ENCODE measurements around the gene SLC25A47.
"Not testable (repeated sequence)": the region's sequence is repeated elsewhere in the genome, so short reads cannot be mapped to it uniquely, and the experiment has no call there.

SLC25A47 gene

GRCh38 chr14:100323121-100323941 lies at the start of gene SLC25A47:
Gene SLC25A47, plus strand, starts transcription at chr14:100323339. Its CDS starts 76 bp downstream, at chr14:100323415.
- in situ Hi-C loops (cut with MboI; ENCODE audit: low sequenced_read_pairs): no loop called here

- in situ Hi-C loops (cut with MboI; ENCODE audit: low sequenced_read_pairs): no loop called here
Measured at GRCh38 chr14:100274250-100274649, 48.9 kb upstream of the SLC25A47 start.

- in situ Hi-C loops (cut with MboI; ENCODE audit: low sequenced_read_pairs): no loop called here
Measured at GRCh38 chr14:100275214-100275613, 47.9 kb upstream of the SLC25A47 start.

GRCh38 chr14:100278702-100279101 lies 44.4 kb upstream of the SLC25A47 start:
- in situ Hi-C loops (cut with MboI; ENCODE audit: low sequenced_read_pairs): no loop called here

GRCh38 chr14:100279133-100279532 lies 44.0 kb upstream of the SLC25A47 start:
- in situ Hi-C loops (cut with MboI; ENCODE audit: low sequenced_read_pairs): no loop called here

GRCh38 chr14:100279563-100279962 lies 43.6 kb upstream of the SLC25A47 start:
- in situ Hi-C loops (cut with MboI; ENCODE audit: low sequenced_read_pairs): no loop called here

GRCh38 chr14:100281286-100282082 lies 41.7 kb upstream of the SLC25A47 start:
- in situ Hi-C loops (cut with MboI; ENCODE audit: low sequenced_read_pairs): no loop called here

- in situ Hi-C loops (cut with MboI; ENCODE audit: low sequenced_read_pairs): no loop called here
Measured at GRCh38 chr14:100282083-100282350, 41.1 kb upstream of the SLC25A47 start.

- in situ Hi-C loops (cut with MboI; ENCODE audit: low sequenced_read_pairs): no loop called here
Measured at GRCh38 chr14:100282766-100283419, 40.2 kb upstream of the SLC25A47 start.

- in situ Hi-C loops (cut with MboI; ENCODE audit: low sequenced_read_pairs): not testable (repeated sequence)
Measured at GRCh38 chr14:100283436-100283835, 39.7 kb upstream of the SLC25A47 start.

- in situ Hi-C loops (cut with MboI; ENCODE audit: low sequenced_read_pairs): no loop called here
Measured at GRCh38 chr14:100283984-100284881, 38.9 kb upstream of the SLC25A47 start.

- in situ Hi-C loops (cut with MboI; ENCODE audit: low sequenced_read_pairs): no loop called here
Measured at GRCh38 chr14:100285021-100285912, 37.9 kb upstream of the SLC25A47 start.

- in situ Hi-C loops (cut with MboI; ENCODE audit: low sequenced_read_pairs): no loop called here
Measured at GRCh38 chr14:100285913-100286400, 37.2 kb upstream of the SLC25A47 start.

- in situ Hi-C loops (cut with MboI; ENCODE audit: low sequenced_read_pairs): no loop called here
Measured at GRCh38 chr14:100286484-100287191, 36.5 kb upstream of the SLC25A47 start.

GRCh38 chr14:100287202-100287997 lies 35.7 kb upstream of the SLC25A47 start:
- in situ Hi-C loops (cut with MboI; ENCODE audit: low sequenced_read_pairs): no loop called here

- in situ Hi-C loops (cut with MboI; ENCODE audit: low sequenced_read_pairs): not testable (repeated sequence)
Measured at GRCh38 chr14:100287998-100288295, 35.2 kb upstream of the SLC25A47 start.

GRCh38 chr14:100288382-100289185 lies 34.6 kb upstream of the SLC25A47 start:
- in situ Hi-C loops (cut with MboI; ENCODE audit: low sequenced_read_pairs): no loop called here

All from HL-60/S4 treated with retinoic acid at 250 ng/mL for 4 days and 3 days (cell line).